NOMO-1 treated with dmso at 0.1 percent for 144 hours (cell line): Measurements from ENCODE around the gene ZNF146.
"Not testable (repeated sequence)": the region's sequence is repeated elsewhere in the genome, so short reads cannot be mapped to it uniquely, and the experiment has no call there.

ENCODE experiments used
- DNase-seq: peaks from one replicate; lab custom pipeline; 2025; ENCODE audit not compliant: unreplicated experiment; lab: John Stamatoyannopoulos, UW

The ZNF146 gene

GRCh38 chr19:36269295-36269694 lies 54.4 kb downstream of the ZNF146 start:
- not testable (repeated sequence) for DNase-seq
